Left lung (tissue), 14 donors: ENCODE data around the gene KIRREL3. TPM values are rescaled to one million over a fixed set of nuclear protein-coding genes. Genes with fewer than 3 reads are reported as not detected.

Experiments used
- ATAC-seq: fragments of 200-7000 bp; cut with Tn5 transposase; one replicate; pipeline ENCODE4 v1.9.1; 2020; ENCODE audit warnings: moderate library complexity
- DNase-seq, 4 donors: peaks; one replicate each; pipeline ENCODE4 v3.0.0-alpha.2; 2013 to 2020
- H3K27ac ChIP-seq, 2 donors: fragments of 200-600 bp; sonication (generic) in 1 of 2; one replicate each; pipeline versions ENCODE4 v1.5.0 to v1.8.0; 2020 to 2021
- H3K27me3 ChIP-seq, 2 donors: fragments of 200-600 bp; sonication (generic) in 1 of 2; one replicate each; pipeline versions ENCODE4 v1.5.0 to v1.8.0; 2020 to 2021
- H3K36me3 ChIP-seq, 2 donors: fragments of 200-600 bp; sonication (generic) in 1 of 2; one replicate each; pipeline versions ENCODE4 v1.5.0 to v1.8.0; 2020 to 2021
- H3K4me1 ChIP-seq, 2 donors: fragments of 200-600 bp; one replicate each; pipeline ENCODE4 v1.8.0; 2021
- H3K4me3 ChIP-seq, 2 donors: fragments of 200-600 bp; sonication (generic) in 1 of 2; one replicate each; pipeline versions ENCODE4 v1.5.0 to v1.8.0; 2020 to 2021; ENCODE audit warnings: mild to moderate bottlenecking in 1 of 2
- H3K9me3 ChIP-seq, 2 donors: fragments of 200-600 bp; sonication (generic) in 1 of 2; one replicate each; pipeline versions ENCODE4 v1.5.0 to v1.8.0; 2020 to 2021
- CTCF ChIP-seq, 2 donors: fragments of 200-600 bp; sonication (generic) in 1 of 2; IDR thresholded peaks; one replicate each; pipeline versions ENCODE4 v1.5.0 to v1.8.0; 2021; ENCODE audit warnings: antibody characterized with exemption in 2 of 2
- intact Hi-C, 2 donors: fragments of 100-400 bp; cut with DNase I; formaldehyde crosslinking; loops; one replicate each; pipeline versions ENCODE4 v1.11.2 to v1.14.2; 2022
- long read RNA-seq, 12 donors: library from polyadenylated mRNA in 2 of 12; unstranded in 2 of 12; transcript quantifications; one replicate each; pipeline ENCODE4 v2.0.0 and lab custom pipeline, GENCODE V29; 2019 to 2026
- polyA plus RNA-seq, 6 donors: library from polyadenylated mRNA; unstranded; fragments of 120-200 nt; gene quantifications; one replicate each; pipeline ENCODE4 v1.2.1, GENCODE V29; 2013; ENCODE audit not compliant: insufficient read length in 6 of 6
- total RNA-seq, 2 donors: library from RNA; stranded (reverse); fragmentation: NEBNext Ultra II Directional; extraction: Animal tissue kit (Norgen Biotek cat#: 25700); gene quantifications; one replicate each; pipeline ENCODE4 v1.2.1, GENCODE V29; 2021
- donor health status: DM: no; HTN: yes; CAD: no.
- donor health status: DM: no; HTN: no; CAD: no.

The KIRREL3 gene
- total RNA-seq: not detected
- polyA plus RNA-seq: 1 to 10 TPM; 1.6 to 2.5 (median 2.0) TPM
- long read RNA-seq, donor 1: 0 reads
- long read RNA-seq, donor 2: 0 reads
- long read RNA-seq, donor 3: 0 reads
- long read RNA-seq, donor 4, partial matches to known transcripts: 0 of 1 reads
- long read RNA-seq, donor 4, other reads (novel, unspliced or antisense): 1 of 1 reads
- long read RNA-seq, donor 5: 0 reads
- long read RNA-seq, donor 6: 0 reads
- long read RNA-seq, donor 7: 0 reads
- long read RNA-seq, donor 8: 0 reads
- long read RNA-seq, donor 9: 0 reads
- long read RNA-seq, donor 10: 0 reads
- long read RNA-seq, donor 11, partial matches to known transcripts: 5 of 5 reads
- long read RNA-seq, donor 11, other reads (novel, unspliced or antisense): 0 of 5 reads
- long read RNA-seq, donor 12: 0 reads

- H3K36me3 ChIP-seq: no peaks in the 10 kb centered on the region
- H3K4me1 ChIP-seq: peaks cover 0 to 16% of the 10 kb centered on the region in 2 donors
- no peak for DNase-seq
- intact Hi-C loops: no loop called here
- no peak within 1 kb of the TSS for H3K27ac ChIP-seq
- H3K27me3 ChIP-seq: peaks cover 54 to 93% of the 10 kb centered on the region in 2 donors
- TF ChIP-seq CTCF (IDR thresholded peaks at IDR 0.05): no peak
- peak; percentile 30 for ATAC-seq
- H3K4me3 ChIP-seq: peak within 1 kb of the TSS; percentile 5 to 20
- no peaks in the 10 kb centered on the region for H3K9me3 ChIP-seq
Measured at GRCh38 chr11:127000291-127000968, at the start of gene KIRREL3. KIRREL3 (minus strand) TSS chr11:127000770.

GRCh38 chr11:127050186-127050585, 49.6 kb upstream of the KIRREL3 start:
- intact Hi-C loops: no loop called here
- H3K9me3 ChIP-seq: no peaks in the 10 kb centered on the region
- H3K27ac ChIP-seq: no peak overlapping the region
- H3K4me3 ChIP-seq: no peak overlapping the region
- ATAC-seq (no peak), DNase-seq (no peak)
- H3K36me3 ChIP-seq: no peaks in the 10 kb centered on the region
- no peaks in the 10 kb centered on the region for H3K27me3 ChIP-seq
- H3K4me1 ChIP-seq: no peaks in the 10 kb centered on the region
- TF ChIP-seq CTCF (IDR thresholded peaks at IDR 0.05): no peak

GRCh38 chr11:127049486-127049885, 48.9 kb upstream of the KIRREL3 start:
- Histone ChIP-seq H3K36me3 (no peaks in the 10 kb centered on the region), H3K4me1 (no peaks in the 10 kb centered on the region), H3K27ac (no peak overlapping the region), H3K4me3 (no peak overlapping the region), H3K9me3 (no peaks in the 10 kb centered on the region), H3K27me3 (no peaks in the 10 kb centered on the region)
- ATAC-seq (no peak), DNase-seq (no peak)
- no peak for TF ChIP-seq CTCF (IDR thresholded peaks at IDR 0.05)
- intact Hi-C loops: no loop called here

- no peak for TF ChIP-seq CTCF (IDR thresholded peaks at IDR 0.05)
- H3K9me3 ChIP-seq: no peaks in the 10 kb centered on the region
- H3K36me3 ChIP-seq: no peaks in the 10 kb centered on the region
- DNase-seq: no peak
- no peaks in the 10 kb centered on the region for H3K27me3 ChIP-seq
- no peaks in the 10 kb centered on the region for H3K4me1 ChIP-seq
- no peak for ATAC-seq
- H3K27ac ChIP-seq: no peak overlapping the region
- H3K4me3 ChIP-seq: no peak overlapping the region
- intact Hi-C loops: no loop called here
Measured at GRCh38 chr11:127044535-127044934, 44.0 kb upstream of the KIRREL3 start.

- DNase-seq (no peak), ATAC-seq (no peak)
- no peaks in the 10 kb centered on the region for H3K36me3 ChIP-seq
- no peak for TF ChIP-seq CTCF (IDR thresholded peaks at IDR 0.05)
- no peaks in the 10 kb centered on the region for H3K4me1 ChIP-seq
- H3K9me3 ChIP-seq: no peaks in the 10 kb centered on the region
- no peak overlapping the region for H3K27ac ChIP-seq
- intact Hi-C loops: no loop called here
- no peak overlapping the region for H3K4me3 ChIP-seq
- H3K27me3 ChIP-seq: no peaks in the 10 kb centered on the region
Measured at GRCh38 chr11:127042445-127042844, 41.9 kb upstream of the KIRREL3 start.
